Measurements from ENCODE around the gene HECTD1. TPM values are rescaled to one million over a fixed set of nuclear protein-coding genes. Genes with fewer than 3 reads are reported as not detected.

Gene HECTD1
- total and polyA plus RNA-seq, 7 experiments from 2014 or later, result 25.5 to 163 (median 147) TPM

DNA sequence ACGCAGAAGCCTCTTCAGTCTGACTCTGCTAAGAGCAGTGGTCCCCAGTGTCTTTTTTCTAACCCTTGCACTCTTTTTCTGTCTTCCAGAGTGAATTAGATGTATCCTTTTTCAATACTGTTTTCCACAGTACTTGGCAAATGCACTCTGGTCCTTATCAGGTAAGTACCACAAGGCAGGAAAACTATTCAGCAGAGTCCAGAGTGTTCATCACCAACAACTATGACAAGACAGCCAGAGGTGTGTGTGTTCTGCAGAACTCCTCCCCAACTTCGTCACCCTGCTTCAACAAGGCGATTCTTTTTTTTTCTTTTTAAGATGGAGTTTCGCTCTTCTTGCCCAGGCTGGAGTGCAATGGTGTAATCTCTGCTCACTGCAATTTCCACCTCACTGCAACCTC lies 127.1 kb downstream of the HECTD1 start:
- Mint-ChIP-seq H3K9me3 (no peaks in the 10 kb centered on the region), H3K4me3 (no peak overlapping the region), H3K27me3 (no peaks in the 10 kb centered on the region), H3K36me3 (peaks cover 0 to 30% (median 11%) of the 10 kb centered on the region in 5 donors), H3K4me1 (no peaks in the 10 kb centered on the region), H3K27ac (no peak overlapping the region)
- H3K4me3 ChIP-seq (ENCODE audit: low read length), result no peak overlapping the region
- ATAC-seq (no peak), DNase-seq (no peak)
- no peaks in the 10 kb centered on the region for H3K27me3 ChIP-seq (ENCODE audit: control insufficient read depth in 2 of 2, insufficient read depth in 2 of 2, low read length in 2 of 2)
- H3K27ac ChIP-seq (ENCODE audit: low read depth, low read length), result no peak overlapping the region
- intact Hi-C loops (cut with micrococcal nuclease), result loop anchor here in 1 of 2 donors (2.0 to 10.0 kb wide), 2 partner anchors 206 to 276 kb away; partner anchors contain the start of gene COCH
- H3K9me3 ChIP-seq (ENCODE audit: control insufficient read depth in 2 of 3, low read length in 3 of 3), result no peaks in the 10 kb centered on the region
- ChIA-PET POLR2A (no interaction called here), CTCF (interaction anchor here (0.7 kb wide), 1 partner anchor 99 kb away, joined by 3 read pairs; no protein-coding TSS in a partner anchor)
- H3K4me1 ChIP-seq (ENCODE audit: control insufficient read depth in 2 of 2, insufficient read depth in 2 of 2, low read length in 2 of 2), result no peaks in the 10 kb centered on the region
- H3K36me3 ChIP-seq (ENCODE audit: control insufficient read depth in 2 of 3, insufficient read depth in 3 of 3, low read length in 3 of 3), result peaks cover 0 to 29% (median 4%) of the 10 kb centered on the region in 3 experiments

DNA sequence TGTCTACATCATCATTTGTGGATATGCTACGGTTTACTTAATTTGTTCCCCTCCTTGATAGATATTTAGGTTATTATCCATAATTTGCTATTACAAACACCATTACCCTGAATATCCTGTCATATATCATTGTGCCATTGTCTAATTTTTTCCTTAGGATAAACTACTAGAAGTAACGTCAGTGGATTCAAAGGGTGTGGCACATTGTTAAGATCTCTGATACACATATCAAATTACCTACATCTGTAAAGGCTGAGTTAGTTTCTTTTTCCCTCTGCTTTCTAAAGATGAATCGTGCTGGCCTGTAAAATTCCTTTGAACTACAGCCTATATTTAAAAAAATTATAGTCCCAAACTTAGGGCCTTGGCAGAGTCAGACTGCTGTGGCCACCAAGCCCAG lies 127.5 kb downstream of the HECTD1 start:
- H3K27me3 Mint-ChIP-seq, result no peaks in the 10 kb centered on the region
- intact Hi-C loops (cut with micrococcal nuclease), result loop anchor here in 1 of 2 donors (2.0 to 10.0 kb wide), 2 partner anchors 205 to 277 kb away; partner anchors contain the start of gene COCH
- H3K27ac ChIP-seq (ENCODE audit: low read depth, low read length), result no peak overlapping the region
- H3K9me3 Mint-ChIP-seq, result peaks cover 0 to 4% (median 0%) of the 10 kb centered on the region in 11 donors
- no peaks in the 10 kb centered on the region for H3K27me3 ChIP-seq (ENCODE audit: control insufficient read depth in 2 of 2, insufficient read depth in 2 of 2, low read length in 2 of 2)
- ChIA-PET CTCF (no interaction called here), POLR2A (interaction anchor here (0.7 kb wide), 1 partner anchor 15 kb away, joined by 5 read pairs; no protein-coding TSS in a partner anchor)
- H3K4me1 ChIP-seq (ENCODE audit: control insufficient read depth in 2 of 2, insufficient read depth in 2 of 2, low read length in 2 of 2), result no peaks in the 10 kb centered on the region
- H3K36me3 ChIP-seq (ENCODE audit: control insufficient read depth in 2 of 3, insufficient read depth in 3 of 3, low read length in 3 of 3), result peaks cover 0 to 28% (median 4%) of the 10 kb centered on the region in 3 experiments
- no peak overlapping the region for H3K4me3 Mint-ChIP-seq
- ATAC-seq (no peak), DNase-seq (no peak)
- peak overlapping the region in 1 of 9 donors; percentile 17 for H3K27ac Mint-ChIP-seq
- no peak overlapping the region for H3K4me3 ChIP-seq (ENCODE audit: low read length)
- no peaks in the 10 kb centered on the region for H3K9me3 ChIP-seq (ENCODE audit: control insufficient read depth in 2 of 3, low read length in 3 of 3)
- H3K4me1 Mint-ChIP-seq, result peaks cover 0 to under 1% (median 0%) of the 10 kb centered on the region in 7 donors
- peaks cover 3 to 35% (median 15%) of the 10 kb centered on the region in 5 donors for H3K36me3 Mint-ChIP-seq

DNA sequence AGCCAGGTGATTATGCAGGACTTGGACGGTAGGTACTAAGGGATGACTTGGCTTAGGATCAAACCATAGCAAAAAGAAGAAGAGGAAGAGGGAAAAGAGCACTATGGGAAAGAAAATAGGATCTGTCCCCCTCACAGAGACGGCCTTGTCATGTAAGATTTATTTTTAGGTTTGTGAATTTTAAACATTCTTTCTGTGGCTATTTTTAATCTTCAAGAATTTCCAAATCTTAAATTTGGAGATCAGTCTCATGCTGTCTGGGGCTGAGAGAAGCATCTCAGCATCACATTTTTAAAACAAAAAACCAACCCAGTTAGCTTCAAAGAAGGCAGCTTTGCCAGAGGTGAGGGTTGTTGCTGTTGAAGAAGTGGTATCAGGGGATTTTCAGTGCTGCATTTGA lies 128.8 kb downstream of the HECTD1 start:
- H3K27me3 Mint-ChIP-seq, result no peaks in the 10 kb centered on the region
- CTCF ChIA-PET, result interaction anchor here (0.7 kb wide), 1 partner anchor 99 kb away, joined by 5 read pairs; no protein-coding TSS in a partner anchor
- Histone ChIP-seq H3K27me3 (ENCODE audit: control insufficient read depth in 2 of 2, insufficient read depth in 2 of 2, low read length in 2 of 2) (no peaks in the 10 kb centered on the region), H3K4me1 (ENCODE audit: control insufficient read depth in 2 of 2, insufficient read depth in 2 of 2, low read length in 2 of 2) (no peaks in the 10 kb centered on the region), H3K4me3 (ENCODE audit: low read length) (no peak overlapping the region), H3K9me3 (ENCODE audit: control insufficient read depth in 2 of 3, low read length in 3 of 3) (no peaks in the 10 kb centered on the region), H3K27ac (ENCODE audit: low read depth, low read length) (no peak overlapping the region), H3K36me3 (ENCODE audit: control insufficient read depth in 2 of 3, insufficient read depth in 3 of 3, low read length in 3 of 3) (peaks cover 0 to 26% (median 2%) of the 10 kb centered on the region in 3 experiments)
- H3K4me1 Mint-ChIP-seq, result peaks cover 0 to 2% (median 0%) of the 10 kb centered on the region in 7 donors
- intact Hi-C loops (cut with micrococcal nuclease), result no loop called here
- DNase-seq (no peak), ATAC-seq (no peak)
- peaks cover 4 to 36% (median 17%) of the 10 kb centered on the region in 5 donors for H3K36me3 Mint-ChIP-seq
- no peak overlapping the region for H3K4me3 Mint-ChIP-seq
- H3K27ac Mint-ChIP-seq, result peak overlapping the region in 2 of 9 donors; percentile 8 to 30
- peaks cover 0 to 6% (median 0%) of the 10 kb centered on the region in 11 donors for H3K9me3 Mint-ChIP-seq
- POLR2A ChIA-PET, result interaction anchor here (0.6 kb wide), 1 partner anchor 51 kb away, joined by 3 read pairs; no protein-coding TSS in a partner anchor

DNA sequence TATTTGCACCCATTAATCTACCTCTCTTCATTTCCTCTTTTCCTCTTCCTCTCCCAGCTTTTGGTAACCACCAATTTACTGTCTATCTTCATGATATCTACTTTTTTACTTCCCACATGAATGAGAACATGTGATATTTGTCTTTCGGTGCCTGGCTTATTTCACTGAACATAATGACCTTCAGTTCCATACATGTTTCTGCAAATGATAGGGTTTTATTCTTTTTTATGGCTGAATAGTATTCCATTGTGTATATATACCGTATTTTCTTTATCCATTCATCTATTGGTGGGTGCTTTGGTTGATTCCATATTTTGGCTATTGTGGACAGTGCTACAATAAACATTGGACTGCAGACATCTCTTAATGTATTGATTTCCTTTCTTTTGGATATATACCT lies 132.4 kb downstream of the HECTD1 start:
- ChIA-PET POLR2A (no interaction called here), CTCF (no interaction called here)
- Histone ChIP-seq H3K27ac (ENCODE audit: low read depth, low read length) (no peak overlapping the region), H3K9me3 (ENCODE audit: control insufficient read depth in 2 of 3, low read length in 3 of 3) (no peaks in the 10 kb centered on the region), H3K36me3 (ENCODE audit: control insufficient read depth in 2 of 3, insufficient read depth in 3 of 3, low read length in 3 of 3) (peaks cover 0 to 30% (median 0%) of the 10 kb centered on the region in 3 experiments), H3K4me3 (ENCODE audit: low read length) (no peak overlapping the region), H3K27me3 (ENCODE audit: control insufficient read depth in 2 of 2, insufficient read depth in 2 of 2, low read length in 2 of 2) (no peaks in the 10 kb centered on the region), H3K4me1 (ENCODE audit: control insufficient read depth in 2 of 2, insufficient read depth in 2 of 2, low read length in 2 of 2) (no peaks in the 10 kb centered on the region)
- no peak overlapping the region for H3K4me3 Mint-ChIP-seq
- no peak for DNase-seq
- no peak for ATAC-seq
- intact Hi-C loops (cut with micrococcal nuclease), result no loop called here
- H3K9me3 Mint-ChIP-seq, result peaks cover 0 to 6% (median 0%) of the 10 kb centered on the region in 11 donors
- peaks cover 4 to 38% (median 29%) of the 10 kb centered on the region in 5 donors for H3K36me3 Mint-ChIP-seq
- H3K27ac Mint-ChIP-seq, result no peak overlapping the region
- H3K4me1 Mint-ChIP-seq, result peaks cover 0 to 2% (median 0%) of the 10 kb centered on the region in 7 donors
- no peaks in the 10 kb centered on the region for H3K27me3 Mint-ChIP-seq

DNA sequence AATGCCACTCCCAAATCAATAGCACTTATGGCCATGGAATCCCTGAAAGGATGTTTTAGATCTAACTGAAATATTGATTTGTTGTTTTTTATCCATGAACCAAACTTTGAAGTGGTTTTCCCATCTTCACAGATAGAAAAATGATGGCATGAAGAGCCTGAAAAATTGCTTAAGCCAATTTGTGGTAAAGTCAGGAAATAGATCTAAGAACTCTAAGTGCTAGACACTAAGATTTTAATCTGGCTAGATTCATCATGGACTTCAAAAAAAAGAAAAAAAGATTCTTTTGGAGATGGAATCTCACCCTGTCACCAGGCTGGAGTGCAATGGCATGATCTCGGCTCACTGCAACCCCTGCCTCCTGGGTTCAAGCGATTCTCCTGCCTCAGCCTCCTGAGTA lies 136.4 kb downstream of the HECTD1 start:
- H3K4me3 ChIP-seq (ENCODE audit: low read length), result no peak overlapping the region
- no peak for DNase-seq
- H3K4me3 Mint-ChIP-seq, result no peak overlapping the region
- no peak overlapping the region for H3K27ac ChIP-seq (ENCODE audit: low read depth, low read length)
- H3K4me1 Mint-ChIP-seq, result peaks cover 0 to 2% (median 0%) of the 10 kb centered on the region in 7 donors
- POLR2A ChIA-PET, result no interaction called here
- ATAC-seq, result no peak
- H3K9me3 ChIP-seq (ENCODE audit: control insufficient read depth in 2 of 3, low read length in 3 of 3), result no peaks in the 10 kb centered on the region
- H3K36me3 Mint-ChIP-seq, result peaks cover 4 to 46% (median 36%) of the 10 kb centered on the region in 5 donors
- no peaks in the 10 kb centered on the region for H3K27me3 ChIP-seq (ENCODE audit: control insufficient read depth in 2 of 2, insufficient read depth in 2 of 2, low read length in 2 of 2)
- peaks cover 0 to 6% (median 0%) of the 10 kb centered on the region in 11 donors for H3K9me3 Mint-ChIP-seq
- CTCF ChIA-PET, result no interaction called here
- H3K27me3 Mint-ChIP-seq, result no peaks in the 10 kb centered on the region
- H3K27ac Mint-ChIP-seq, result no peak overlapping the region
- H3K36me3 ChIP-seq (ENCODE audit: control insufficient read depth in 2 of 3, insufficient read depth in 3 of 3, low read length in 3 of 3), result peaks cover 0 to 39% (median 0%) of the 10 kb centered on the region in 3 experiments
- no peaks in the 10 kb centered on the region for H3K4me1 ChIP-seq (ENCODE audit: control insufficient read depth in 2 of 2, insufficient read depth in 2 of 2, low read length in 2 of 2)
- intact Hi-C loops (cut with micrococcal nuclease), result no loop called here

DNA sequence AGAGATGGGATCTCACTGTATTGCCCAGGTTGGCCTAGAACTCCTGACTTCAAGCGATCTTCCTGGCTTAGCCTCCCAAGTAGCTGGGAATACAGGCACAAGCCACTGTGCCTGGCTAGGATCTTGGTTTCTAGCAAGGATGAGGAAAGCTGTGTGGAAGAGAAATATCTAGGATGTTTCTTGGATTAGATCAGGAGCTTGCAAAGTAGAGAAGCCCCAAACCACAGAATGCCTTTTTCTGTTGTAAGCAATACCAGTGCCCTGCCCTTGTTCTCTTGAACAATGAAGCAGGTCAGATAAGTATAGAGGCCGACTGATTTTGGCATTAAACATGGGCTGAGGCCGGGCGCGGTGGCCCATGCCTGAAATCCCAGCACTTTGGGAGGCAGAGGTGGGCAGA lies 137.2 kb downstream of the HECTD1 start:
- Mint-ChIP-seq H3K36me3 (peaks cover 4 to 43% (median 31%) of the 10 kb centered on the region in 5 donors), H3K4me1 (peaks cover 0 to 5% (median 0%) of the 10 kb centered on the region in 7 donors), H3K9me3 (peaks cover 0 to 6% (median 0%) of the 10 kb centered on the region in 11 donors), H3K27me3 (no peaks in the 10 kb centered on the region), H3K27ac (peak overlapping the region in 1 of 9 donors; percentile 20), H3K4me3 (no peak overlapping the region)
- ATAC-seq (no peak), DNase-seq (no peak)
- no peaks in the 10 kb centered on the region for H3K27me3 ChIP-seq (ENCODE audit: control insufficient read depth in 2 of 2, insufficient read depth in 2 of 2, low read length in 2 of 2)
- ChIA-PET CTCF (no interaction called here), POLR2A (no interaction called here)
- H3K9me3 ChIP-seq (ENCODE audit: control insufficient read depth in 2 of 3, low read length in 3 of 3), result no peaks in the 10 kb centered on the region
- no peak overlapping the region for H3K27ac ChIP-seq (ENCODE audit: low read depth, low read length)
- H3K36me3 ChIP-seq (ENCODE audit: control insufficient read depth in 2 of 3, insufficient read depth in 3 of 3, low read length in 3 of 3), result peaks cover 0 to 39% (median 0%) of the 10 kb centered on the region in 3 experiments
- intact Hi-C loops (cut with micrococcal nuclease), result no loop called here
- H3K4me1 ChIP-seq (ENCODE audit: control insufficient read depth in 2 of 2, insufficient read depth in 2 of 2, low read length in 2 of 2), result no peaks in the 10 kb centered on the region
- H3K4me3 ChIP-seq (ENCODE audit: low read length), result no peak overlapping the region

DNA sequence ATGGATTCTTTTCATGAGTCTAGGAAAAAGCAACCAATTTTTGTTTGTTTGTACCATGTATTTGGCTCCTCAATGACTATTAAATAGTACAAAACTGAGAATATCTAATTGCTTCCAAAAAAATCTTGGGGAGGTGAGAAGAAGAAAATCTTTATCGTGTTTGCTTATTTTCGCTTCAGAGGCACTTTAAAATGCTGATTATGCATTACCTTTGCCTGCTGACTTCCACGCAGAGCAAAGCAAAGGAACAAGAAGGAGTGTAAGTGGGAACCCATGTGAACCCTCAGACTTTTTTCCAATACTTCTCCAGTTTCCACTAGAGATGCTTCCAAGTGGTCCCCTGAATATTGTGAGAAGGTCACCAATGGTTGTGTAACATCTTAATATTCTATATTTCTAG lies 138.2 kb downstream of the HECTD1 start:
- Histone ChIP-seq H3K4me3 (ENCODE audit: low read length) (no peak overlapping the region), H3K9me3 (ENCODE audit: control insufficient read depth in 2 of 3, low read length in 3 of 3) (no peaks in the 10 kb centered on the region), H3K36me3 (ENCODE audit: control insufficient read depth in 2 of 3, insufficient read depth in 3 of 3, low read length in 3 of 3) (peaks cover 0 to 30% (median 0%) of the 10 kb centered on the region in 3 experiments), H3K27ac (ENCODE audit: low read depth, low read length) (no peak overlapping the region), H3K4me1 (ENCODE audit: control insufficient read depth in 2 of 2, insufficient read depth in 2 of 2, low read length in 2 of 2) (no peaks in the 10 kb centered on the region), H3K27me3 (ENCODE audit: control insufficient read depth in 2 of 2, insufficient read depth in 2 of 2, low read length in 2 of 2) (no peaks in the 10 kb centered on the region)
- Mint-ChIP-seq H3K4me3 (no peak overlapping the region), H3K27me3 (no peaks in the 10 kb centered on the region), H3K36me3 (peaks cover 0 to 40% (median 24%) of the 10 kb centered on the region in 5 donors), H3K27ac (peak overlapping the region in 1 of 9 donors; percentile 13), H3K9me3 (no peaks in the 10 kb centered on the region), H3K4me1 (peaks cover 0 to 5% (median 0%) of the 10 kb centered on the region in 7 donors)
- no peak for DNase-seq
- ATAC-seq, result no peak
- ChIA-PET POLR2A (no interaction called here), CTCF (no interaction called here)
- intact Hi-C loops (cut with micrococcal nuclease), result no loop called here

All from naive thymus-derived CD4-positive, alpha-beta T cell (primary cell).